HepG2 (cell line): ENCODE data around the gene FBXO7. TPM values are rescaled to one million over a fixed set of nuclear protein-coding genes. Genes with fewer than 3 reads are reported as not detected.

Experiments used
- BRF2 ChIP-seq: sonication (generic); formaldehyde crosslinking; IDR thresholded peaks from 2 replicates; pipeline ENCODE4 v1.8.1; 2022; ENCODE audit warnings: mild to moderate bottlenecking, missing genetic modification reagents
- DR1 ChIP-seq: sonication (generic); formaldehyde crosslinking; IDR thresholded peaks from 2 replicates; pipeline ENCODE4 v1.8.0; 2021; ENCODE audit warnings: mild to moderate bottlenecking, missing genetic modification reagents, inconsistent platforms
- KAT2B ChIP-seq: fragments of 150-350 bp; IDR thresholded peaks from 2 replicates; pipeline ENCODE4 v1.6.1; 2014; ENCODE audit warnings: low read depth, low read length, borderline replicate concordance
- KDM5B ChIP-seq: sonication (generic); formaldehyde crosslinking; IDR thresholded peaks from 2 replicates; pipeline ENCODE4 v1.4.0; 2020; ENCODE audit warnings: missing genetic modification reagents, mild to moderate bottlenecking, borderline replicate concordance
- MATR3 ChIP-seq: sonication (generic); formaldehyde crosslinking; IDR thresholded peaks from 2 replicates; pipeline ENCODE4 v1.4.0; 2020; ENCODE audit warnings: missing genetic modification reagents
- MIER3 ChIP-seq: IDR thresholded peaks from 2 replicates; pipeline ENCODE4 v1.6.1; 2016; ENCODE audit warnings: missing compliant biosample characterization, borderline replicate concordance
- PHF8 ChIP-seq: sonication (generic); formaldehyde crosslinking; IDR thresholded peaks from 2 replicates; pipeline ENCODE4 v1.5.0; 2020; ENCODE audit warnings: missing genetic modification reagents
- PRDM4 ChIP-seq: sonication (generic); formaldehyde crosslinking; IDR thresholded peaks from 2 replicates; pipeline ENCODE4 v1.9.0; 2021; ENCODE audit warnings: missing genetic modification reagents, borderline replicate concordance
- SOX13 ChIP-seq, 3 experiments: fragments of 450-650 bp in 1 of 3; sonication (generic) in 1 of 3; formaldehyde crosslinking in 1 of 3; IDR thresholded peaks in 2 of 3; conservative IDR thresholded peaks in 1 of 3; 2 replicates each; pipeline versions ENCODE4 v1.5.0 to v1.6.1; 2016 to 2020; ENCODE audit warnings: antibody characterized with exemption in 1 of 3, mild to moderate bottlenecking in 1 of 3, missing compliant biosample characterization in 1 of 3, missing genetic modification reagents in 1 of 3, moderate library complexity in 1 of 3
- SRSF4 ChIP-seq: fragments of 200-400 bp; formaldehyde crosslinking; IDR thresholded peaks from one replicate; pipeline ENCODE4 v1.6.1; 2018; ENCODE audit warnings: mild to moderate bottlenecking, low read depth, low read length, moderate library complexity; ENCODE audit not compliant: poor library complexity, severe bottlenecking
- ZGPAT ChIP-seq: IDR thresholded peaks from 2 replicates; pipeline ENCODE4 v1.6.1; 2016; ENCODE audit warnings: mild to moderate bottlenecking
- ZHX2 ChIP-seq, 2 experiments: sonication (generic) in 1 of 2; formaldehyde crosslinking in 1 of 2; IDR thresholded peaks; 2 replicates each; pipeline versions ENCODE4 v1.6.1 to v1.9.0; 2014 to 2022; ENCODE audit warnings: antibody characterized with exemption in 1 of 2, borderline replicate concordance in 1 of 2, inconsistent platforms in 1 of 2, low read depth in 1 of 2, missing genetic modification reagents in 1 of 2
- ZNF317 ChIP-seq: sonication (generic); formaldehyde crosslinking; IDR thresholded peaks from 2 replicates; pipeline ENCODE4 v1.5.0; 2020; ENCODE audit warnings: mild to moderate bottlenecking, missing genetic modification reagents
- ZNF660 ChIP-seq: sonication (generic); formaldehyde crosslinking; IDR thresholded peaks from 2 replicates; pipeline ENCODE4 v1.5.1; 2020; ENCODE audit warnings: mild to moderate bottlenecking, low read depth, missing genetic modification reagents, borderline replicate concordance
- ZNF747 ChIP-seq: sonication (generic); formaldehyde crosslinking; IDR thresholded peaks from 2 replicates; pipeline ENCODE4 v1.8.1; 2023; ENCODE audit warnings: missing genetic modification reagents, mild to moderate bottlenecking, borderline replicate concordance
- polyA plus RNA-seq, 8 experiments: library from polyadenylated mRNA; depleted of rRNA in 3 of 8; stranded (reverse) in 7 of 8; unstranded in 1 of 8; fragments of >200 nt; fragmentation: Illumina TruSeq in 4 of 8; extraction: Trizol in 4 of 8; gene quantifications; 2 replicates each; pipeline versions ENCODE4 v1.2.1 to v1.2.3, GENCODE V29; 2011 to 2016; ENCODE audit warnings: low read depth in 4 of 8, missing spikeins in 1 of 8, mixed read lengths in 1 of 8; ENCODE audit not compliant: insufficient read depth in 1 of 8
- total RNA-seq, 5 experiments: library from RNA; depleted of rRNA; stranded (reverse); fragments of >200 nt; fragmentation: Illumina TruSeq; extraction: Trizol; gene quantifications; 2 replicates each; pipeline ENCODE4 v1.2.3, GENCODE V29; 2016; ENCODE audit warnings: low read depth in 1 of 5

FBXO7 gene
- total and polyA plus RNA-seq, 2 of the 13 experiments (the other 11 are each of a cell fraction or from before 2014, with no cell fraction given) = 105 to 172 TPM

- TF ChIP-seq PRDM4 (CRISPR knock-in tag) (no peak), SOX13 (IDR thresholded peaks at IDR 0.05) (no peak), SOX13 (CRISPR knock-in tag; conservative IDR thresholded peaks at IDR 0.05 in 1 of 2, IDR thresholded peaks at IDR 0.05 in 1 of 2) (peak in 1 of 2 experiments; percentile 67; a peak in 2 of 4 replicates), ZNF747 (CRISPR knock-in tag) (no peak), ZGPAT (CRISPR knock-in tag) (peak; percentile 57), BRF2 (CRISPR knock-in tag) (no peak), ZNF317 (no peak), ZNF660 (CRISPR knock-in tag) (no peak), DR1 (CRISPR knock-in tag) (no peak), ZHX2 (IDR thresholded peaks at IDR 0.05; ENCODE audit: low read depth) (no peak), ZHX2 (CRISPR knock-in tag; IDR thresholded peaks at IDR 0.05; ENCODE audit: borderline replicate concordance) (no peak), SRSF4 (no peak), MATR3 (CRISPR knock-in tag) (no peak), KDM5B (peak; percentile 50; the same call in 1 of the 2 replicates), KAT2B (no peak), MIER3 (CRISPR knock-in tag) (peak; percentile 64; the same call in 1 of the 2 replicates), PHF8 (CRISPR knock-in tag) (no peak; the same call in 1 of the 2 replicates)
These were observed 54.7 kb downstream of the FBXO7 start (continued) for GRCh38 chr22:32528984-32529982.
